Hematopoietic multipotent progenitor cell treated with erythropoietin and hydrocortisone succinate and interleukin-3 and kit ligand, for 15 days (in vitro differentiated cells): ENCODE results near the gene BNIP3.
"Not testable (repeated sequence)": the region's sequence is repeated elsewhere in the genome, so short reads cannot be mapped to it uniquely, and the experiment has no call there.

ENCODE experiments used
- DNase-seq: peaks from one replicate; pipeline ENCODE4 v3.0.0-alpha.2; 2015; ENCODE audit warnings: low spot score

The BNIP3 gene

DNA sequence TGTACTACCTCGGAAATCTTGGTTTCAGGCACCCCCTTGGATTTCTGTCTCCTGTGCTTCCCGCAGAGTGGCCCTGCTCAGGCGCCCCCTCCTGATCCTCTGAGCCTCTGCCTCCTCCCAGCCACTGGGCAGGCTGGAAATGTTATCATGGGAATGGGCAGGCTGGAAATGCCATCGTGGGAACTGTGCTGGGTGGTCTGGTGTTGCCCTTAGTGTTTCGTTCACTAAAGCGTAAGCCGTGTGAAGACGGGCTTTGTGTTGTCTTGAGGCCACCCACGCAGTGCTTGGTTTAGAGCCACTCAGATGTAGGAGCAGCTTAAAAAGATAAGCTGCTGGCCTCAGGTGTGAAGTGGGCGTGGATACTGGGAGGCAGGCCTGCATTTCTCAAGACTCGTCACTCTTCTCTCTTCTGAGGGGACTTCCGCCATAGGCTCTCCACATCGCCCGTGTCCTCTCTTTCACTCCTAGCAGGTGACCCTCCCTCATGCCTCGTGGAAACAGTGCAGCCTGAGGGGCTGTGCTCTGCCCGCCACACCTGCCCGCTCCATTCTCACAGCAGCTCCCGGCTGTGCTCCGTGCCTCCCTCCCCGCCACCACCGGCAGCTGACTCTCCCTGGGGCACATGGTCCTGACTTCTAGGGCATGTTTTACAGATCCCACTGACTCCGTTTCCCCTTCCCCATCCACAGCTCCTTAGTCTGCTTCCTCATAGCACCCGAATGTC is 52.4 kb downstream of the BNIP3 start:
- no peak for DNase-seq

DNA sequence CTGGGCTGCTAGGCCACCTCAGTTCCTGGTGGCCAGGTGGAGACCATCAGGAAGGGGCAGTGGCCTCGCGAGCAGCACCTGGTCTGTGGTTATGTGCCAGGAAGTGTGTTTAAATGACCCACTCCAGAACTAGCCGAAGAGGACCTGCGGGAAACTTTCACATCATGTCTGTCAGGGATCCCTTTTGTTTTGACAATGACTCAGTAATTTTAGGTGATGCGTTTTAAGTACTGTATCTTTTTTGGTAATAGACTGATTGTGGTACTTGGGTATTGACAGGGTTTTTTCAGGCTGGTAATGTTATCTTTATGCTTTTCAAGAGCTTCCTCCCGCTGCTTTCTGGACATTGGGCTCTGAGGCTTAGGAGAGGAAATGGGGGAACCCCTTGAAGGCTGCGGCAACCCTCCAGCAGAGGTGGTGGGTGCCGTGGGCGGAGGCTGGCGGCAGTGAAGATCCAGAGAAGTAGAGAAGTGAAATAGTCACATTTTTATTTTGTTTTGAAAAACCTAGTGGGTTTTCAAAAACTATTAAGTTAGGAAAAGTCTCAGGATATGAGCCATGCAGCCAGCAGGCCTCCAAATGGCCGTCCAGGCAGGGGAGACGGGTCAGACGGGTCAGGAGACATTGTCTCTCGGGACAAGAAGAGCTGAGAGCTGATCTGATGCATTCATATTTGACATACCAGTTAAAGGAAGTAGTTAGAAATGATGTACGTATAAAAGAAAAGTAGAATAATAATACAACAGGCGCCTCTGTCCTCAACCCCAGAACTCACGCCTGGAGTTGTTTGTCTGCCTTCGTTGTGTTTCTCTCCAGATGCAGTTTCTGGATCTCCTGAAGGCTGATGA is 53.3 kb downstream of the BNIP3 start:
- DNase-seq = no peak

DNA sequence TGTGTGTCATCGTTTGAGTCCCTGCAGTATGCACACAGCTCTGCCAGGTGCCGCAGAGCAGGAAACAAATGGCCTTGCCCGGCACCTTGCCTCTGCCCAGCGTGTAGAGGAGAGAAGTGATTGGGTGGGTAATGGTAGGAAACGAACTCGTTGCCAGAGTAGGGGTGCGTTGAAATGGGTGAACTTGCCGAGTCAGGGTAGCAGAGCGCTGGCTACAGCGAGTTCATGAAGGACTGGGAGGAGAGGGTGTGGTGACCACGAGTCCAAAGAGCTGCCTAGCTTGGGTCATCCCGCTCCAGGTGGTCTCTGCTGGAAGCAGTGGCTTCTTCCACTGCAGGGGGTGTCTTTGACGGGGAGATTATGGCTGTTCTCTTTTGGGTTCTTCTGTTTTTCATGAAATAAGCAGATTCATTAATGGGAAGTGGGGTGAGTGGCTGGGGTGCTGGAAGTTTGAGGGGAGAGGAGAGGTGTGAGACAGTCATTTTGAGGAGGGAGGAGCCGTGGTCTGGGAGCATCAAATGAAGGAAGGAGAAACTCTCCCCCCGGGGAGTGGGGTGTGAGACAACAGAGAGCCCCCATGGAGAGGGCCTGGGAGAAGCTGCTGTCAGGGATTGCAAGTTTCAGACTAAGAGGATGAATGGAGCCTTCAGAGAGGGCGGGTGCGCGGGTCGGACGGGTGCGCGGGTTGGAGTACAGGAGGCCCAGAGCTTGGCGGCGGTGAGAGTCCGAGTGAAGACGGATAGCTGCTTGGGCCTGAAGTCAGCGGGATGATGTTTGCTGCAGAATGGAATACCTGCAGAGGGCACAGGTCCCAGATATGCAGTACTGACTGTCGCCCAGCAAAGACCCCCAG is 54.8 kb downstream of the BNIP3 start:
- DNase-seq = no peak

DNA sequence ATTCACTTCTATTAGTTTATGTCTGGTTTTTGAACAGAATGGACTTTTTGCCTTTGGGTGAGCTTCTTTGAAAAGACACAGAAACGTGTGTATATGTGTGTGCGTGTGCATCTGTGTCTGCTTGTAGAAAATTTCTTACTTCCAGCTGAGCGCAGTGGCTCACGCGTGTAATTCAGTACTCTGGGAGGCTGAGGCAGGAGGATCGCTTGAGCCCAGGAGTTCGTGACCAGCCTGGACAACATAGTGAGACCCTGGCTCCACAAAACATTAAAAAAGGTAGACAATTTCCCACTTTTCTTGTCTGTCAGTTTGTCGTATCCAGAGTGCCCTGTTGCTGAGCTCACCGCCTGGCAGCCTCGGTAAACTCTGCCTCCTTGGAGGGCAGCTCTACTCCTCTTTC is 55.5 kb downstream of the BNIP3 start:
- no peak for DNase-seq

DNA sequence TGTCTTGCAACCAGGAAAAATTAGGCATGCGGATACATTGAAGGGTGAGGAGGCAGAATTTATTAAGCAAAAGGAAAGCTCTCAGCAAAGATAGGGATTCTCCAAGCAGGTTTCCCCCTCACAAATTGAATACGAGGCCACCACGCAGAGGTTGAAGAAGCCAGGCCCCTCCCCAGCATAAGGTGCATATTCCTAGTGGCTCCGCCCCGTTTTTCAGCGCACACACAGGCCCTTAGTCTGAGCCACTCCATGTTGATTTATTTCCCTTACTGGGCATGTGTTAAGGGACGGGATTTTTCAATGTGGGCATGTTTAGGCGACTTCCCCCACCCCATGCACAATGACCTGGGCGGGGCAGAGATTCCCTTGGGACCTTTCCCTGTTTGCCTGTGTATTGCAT is 56.0 kb downstream of the BNIP3 start:
- DNase-seq = no peak

DNA sequence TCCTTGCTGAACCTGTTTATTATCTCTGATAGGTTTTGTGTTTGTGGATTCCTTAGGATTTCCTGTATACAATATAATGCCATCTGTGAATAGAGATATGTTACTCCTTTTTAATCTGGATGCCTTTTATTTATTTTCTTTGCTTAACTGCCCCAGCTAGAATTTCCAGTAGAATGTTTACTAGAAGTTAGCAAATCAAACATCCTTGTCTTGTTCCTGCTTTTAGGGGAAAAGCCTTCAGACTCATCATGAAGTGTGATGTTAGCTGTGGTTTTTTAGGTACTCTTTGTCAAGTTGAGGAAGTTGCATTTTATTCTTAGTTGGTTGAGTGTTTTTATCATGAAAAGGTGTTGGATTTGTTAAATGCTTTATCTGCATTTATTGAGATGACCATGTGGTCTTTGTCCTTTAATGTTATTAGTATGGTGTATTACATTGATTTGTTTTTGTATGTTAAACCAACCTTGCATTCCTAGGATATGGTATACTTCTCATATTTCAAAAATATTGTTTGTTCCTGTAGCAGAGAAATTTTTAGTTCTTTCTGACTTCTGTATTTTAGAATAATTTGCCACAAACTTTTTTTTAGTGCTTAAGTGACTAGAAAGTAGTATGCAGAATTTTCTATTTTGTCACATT is 56.6 kb downstream of the BNIP3 start:
- no peak for DNase-seq

DNA sequence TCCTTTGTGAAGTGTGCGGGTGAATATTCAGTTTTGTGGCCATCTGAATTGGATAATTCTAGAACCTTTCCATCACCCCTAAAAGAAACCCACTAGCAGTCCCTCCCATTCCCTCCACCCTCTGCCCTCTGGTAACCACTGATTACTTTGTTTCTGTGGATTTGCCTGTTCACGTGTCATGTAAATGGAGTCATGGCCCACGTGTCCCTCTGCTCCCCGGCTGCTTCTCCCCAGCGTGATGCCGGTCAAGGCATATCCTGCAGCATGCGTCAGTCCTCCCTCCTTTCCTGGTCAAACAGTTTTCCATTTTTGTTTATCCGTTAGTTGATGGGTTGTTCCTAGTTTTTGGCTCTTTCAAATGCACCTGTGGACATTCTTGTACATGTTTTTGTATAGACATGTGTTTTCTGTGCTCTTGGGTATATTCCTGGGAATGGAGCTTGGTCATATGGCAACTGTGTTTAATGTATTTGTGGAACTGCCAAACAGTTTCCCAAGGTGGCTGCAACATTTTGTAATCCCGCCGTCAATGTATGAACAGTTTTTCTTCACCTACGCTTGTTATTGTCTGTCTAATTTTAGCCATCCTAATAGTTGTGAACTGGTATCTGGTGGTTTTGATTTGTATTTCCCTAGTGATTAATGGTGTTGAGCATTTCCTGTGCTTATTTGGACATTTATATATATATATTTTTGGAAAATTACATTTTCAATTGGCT is 58.5 kb downstream of the BNIP3 start:
- DNase-seq = no peak

DNA sequence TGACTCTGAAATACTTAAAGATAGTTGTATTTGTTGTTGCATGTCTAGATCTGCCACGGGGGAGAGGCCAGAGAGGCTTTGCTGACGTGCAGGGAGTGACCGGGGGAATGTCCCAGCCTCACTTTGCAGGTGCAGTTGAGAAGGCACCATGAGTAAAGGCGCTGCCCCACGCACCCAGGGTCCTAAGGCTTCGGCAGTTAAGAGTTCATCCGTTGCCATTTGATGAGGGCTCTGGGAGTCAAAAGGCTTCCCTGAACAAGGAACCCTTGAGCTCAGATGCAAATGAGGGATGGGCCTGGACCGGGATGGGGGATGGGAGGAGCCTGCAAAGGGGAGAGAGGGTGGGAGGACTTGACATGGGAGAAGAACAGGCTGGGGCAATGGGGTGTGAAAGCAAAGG is 60.5 kb downstream of the BNIP3 start:
- no peak for DNase-seq

DNA sequence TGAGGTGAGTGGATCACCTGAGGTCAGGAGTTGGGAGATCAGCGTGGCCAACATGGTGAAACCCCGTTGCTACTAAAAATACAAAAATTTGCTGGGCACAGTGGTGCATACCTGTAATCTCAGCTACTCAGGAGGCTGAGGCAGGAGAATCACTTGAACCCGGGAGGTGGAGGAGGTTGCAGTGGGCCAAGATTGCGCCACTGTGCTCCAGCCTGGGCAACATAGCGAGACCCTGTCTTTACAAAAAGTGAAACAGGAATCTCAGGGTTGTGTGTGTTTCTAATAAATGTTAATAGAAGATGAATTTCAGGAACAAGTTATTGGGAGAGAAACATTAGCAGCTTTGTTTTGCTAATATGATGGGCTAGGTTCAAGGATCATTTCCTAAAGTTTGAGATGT is 61.0 kb downstream of the BNIP3 start:
- DNase-seq = no peak

DNA sequence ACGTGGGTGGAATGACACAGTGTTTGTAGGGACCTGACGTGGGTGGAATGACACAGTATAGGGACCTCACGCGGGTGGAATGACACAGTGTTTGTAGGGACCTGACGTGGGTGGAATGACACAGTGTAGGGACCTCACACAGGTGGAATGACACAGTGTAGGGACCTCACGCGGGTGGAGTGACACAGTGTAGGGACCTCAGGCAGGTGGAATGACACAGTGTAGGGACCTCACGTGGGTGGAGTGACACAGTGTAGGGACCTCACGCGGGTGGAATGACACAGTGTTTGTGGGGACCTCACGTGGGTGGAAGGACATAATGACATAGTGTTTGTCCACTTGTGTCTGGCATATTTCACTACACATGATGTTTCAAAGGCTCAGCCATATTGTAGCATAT is 61.6 kb downstream of the BNIP3 start:
- no peak for DNase-seq

DNA sequence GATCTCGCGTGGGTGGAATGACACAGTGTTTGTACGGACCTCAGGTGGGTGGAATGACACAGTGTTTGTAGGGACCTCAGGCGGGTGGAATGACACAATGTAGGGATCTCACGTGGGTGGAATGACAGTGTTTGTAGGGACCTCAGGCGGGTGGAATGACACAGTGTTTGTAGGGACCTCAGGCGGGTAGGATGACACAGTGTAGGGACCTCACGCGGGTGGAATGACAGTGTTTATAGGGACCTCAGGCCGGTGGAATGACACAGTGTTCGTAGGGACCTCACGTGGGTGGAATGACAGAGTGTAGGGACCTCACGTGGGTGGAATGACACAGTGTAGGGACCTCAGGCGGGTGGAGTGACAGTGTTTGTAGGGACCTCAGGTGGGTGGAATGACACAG is 62.3 kb downstream of the BNIP3 start:
- DNase-seq = not testable (repeated sequence)
